LNCaP clone FGC (cell line): ENCODE data around the gene PIGZ.

Experiments
- DNase-seq: peaks from one replicate; pipeline ENCODE4 v3.0.0-alpha.2; 2011; ENCODE audit warnings: low read depth
- H3K4me3 ChIP-seq: 2 replicates; pipeline ENCODE4 v1.5.1; 2011; ENCODE audit warnings: mild to moderate bottlenecking, low read depth, low read length, control low read depth
- TF ChIP-seq, protein P1 (sequence below): IDR thresholded peaks from 2 replicates; pipeline ENCODE4 v1.5.1; 2012; ENCODE audit warnings: mild to moderate bottlenecking; ENCODE audit not compliant: control insufficient read depth, insufficient read depth; ENCODE audit errors: extremely low read depth

PIGZ gene

DNA sequence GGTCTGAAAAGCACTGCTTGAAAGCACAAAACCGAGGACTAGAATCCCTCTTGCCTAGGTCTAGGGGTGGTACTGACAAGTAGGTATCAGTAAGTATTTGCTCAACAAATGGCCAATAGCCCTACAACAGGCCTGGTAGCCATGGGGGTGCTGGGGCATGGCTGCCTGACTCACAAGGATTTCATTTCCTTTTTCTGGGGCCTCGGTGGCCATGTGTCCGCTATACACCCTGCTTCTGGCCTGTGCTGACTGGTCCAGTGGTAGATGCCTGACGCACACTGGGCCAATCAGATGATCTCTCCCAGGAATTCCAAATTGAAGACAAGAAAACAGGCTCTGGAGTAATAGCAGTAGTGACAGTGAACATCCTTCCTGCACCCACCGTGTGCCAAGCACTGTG lies 31.6 kb upstream of the PIGZ start:
- H3K4me3 ChIP-seq: no peak overlapping the region
- TF ChIP-seq, protein P1, sequence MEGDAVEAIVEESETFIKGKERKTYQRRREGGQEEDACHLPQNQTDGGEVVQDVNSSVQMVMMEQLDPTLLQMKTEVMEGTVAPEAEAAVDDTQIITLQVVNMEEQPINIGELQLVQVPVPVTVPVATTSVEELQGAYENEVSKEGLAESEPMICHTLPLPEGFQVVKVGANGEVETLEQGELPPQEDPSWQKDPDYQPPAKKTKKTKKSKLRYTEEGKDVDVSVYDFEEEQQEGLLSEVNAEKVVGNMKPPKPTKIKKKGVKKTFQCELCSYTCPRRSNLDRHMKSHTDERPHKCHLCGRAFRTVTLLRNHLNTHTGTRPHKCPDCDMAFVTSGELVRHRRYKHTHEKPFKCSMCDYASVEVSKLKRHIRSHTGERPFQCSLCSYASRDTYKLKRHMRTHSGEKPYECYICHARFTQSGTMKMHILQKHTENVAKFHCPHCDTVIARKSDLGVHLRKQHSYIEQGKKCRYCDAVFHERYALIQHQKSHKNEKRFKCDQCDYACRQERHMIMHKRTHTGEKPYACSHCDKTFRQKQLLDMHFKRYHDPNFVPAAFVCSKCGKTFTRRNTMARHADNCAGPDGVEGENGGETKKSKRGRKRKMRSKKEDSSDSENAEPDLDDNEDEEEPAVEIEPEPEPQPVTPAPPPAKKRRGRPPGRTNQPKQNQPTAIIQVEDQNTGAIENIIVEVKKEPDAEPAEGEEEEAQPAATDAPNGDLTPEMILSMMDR: no peak
- no peak for DNase-seq

DNA sequence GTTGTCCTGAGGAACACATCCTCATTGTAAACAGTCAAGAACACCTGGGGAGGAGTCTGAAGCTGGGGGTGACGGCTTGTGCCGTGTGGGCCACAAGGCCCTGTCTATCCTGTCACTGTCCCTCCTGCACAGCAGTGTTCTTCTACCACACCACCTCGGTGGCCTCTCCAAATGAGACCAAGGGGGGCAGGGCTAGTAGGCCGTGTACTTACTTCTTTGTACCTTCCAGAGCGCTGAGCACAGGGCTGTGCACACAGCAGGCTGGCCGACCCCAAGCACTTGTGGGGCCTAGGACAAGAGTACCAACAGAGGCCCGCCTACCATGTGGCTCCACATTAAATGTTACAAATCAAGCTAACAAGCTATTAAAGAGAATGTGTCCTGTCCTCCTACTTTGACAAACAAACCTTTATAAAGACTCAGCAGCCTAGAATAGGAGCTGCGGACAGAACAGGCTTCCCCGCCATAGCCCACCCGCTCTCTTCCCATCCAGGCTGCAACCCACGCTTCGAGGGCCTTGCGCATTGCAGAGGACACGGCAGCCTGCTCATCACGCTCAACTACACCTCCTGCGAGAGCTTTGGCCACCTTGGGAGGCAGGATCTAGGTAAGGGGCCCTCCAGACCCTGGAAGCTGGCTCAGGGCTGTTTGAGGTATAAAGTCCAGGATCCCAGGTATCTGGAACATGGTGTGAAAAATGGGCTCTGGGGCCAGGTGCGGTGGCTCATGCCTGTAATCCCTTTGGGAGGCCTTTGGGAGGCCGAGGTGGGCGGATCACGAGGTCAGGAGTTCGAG lies 30.5 kb upstream of the PIGZ start:
- no peak for DNase-seq
- H3K4me3 ChIP-seq: no peak overlapping the region
- TF ChIP-seq, protein P1: no peak

DNA sequence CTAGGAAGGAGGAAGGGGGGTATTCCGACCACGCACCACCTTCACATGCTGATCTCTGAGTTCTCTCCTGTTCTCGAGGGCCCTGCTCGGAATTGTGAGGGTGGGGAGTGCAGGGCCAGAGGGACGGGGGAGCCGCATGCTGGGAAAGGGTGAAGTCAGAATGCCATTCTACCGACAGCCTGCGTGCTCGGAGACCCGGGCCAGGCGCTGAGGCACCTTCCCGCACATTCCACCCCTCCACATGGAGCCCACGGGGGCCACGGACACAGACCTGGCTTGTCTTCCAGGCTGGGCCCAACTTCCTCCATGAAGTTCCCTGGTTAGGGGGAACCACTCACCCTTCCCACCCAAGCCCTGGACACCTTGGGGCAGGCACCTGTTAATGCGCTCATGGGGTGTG lies 28.7 kb upstream of the PIGZ start:
- DNase-seq: no peak

DNA sequence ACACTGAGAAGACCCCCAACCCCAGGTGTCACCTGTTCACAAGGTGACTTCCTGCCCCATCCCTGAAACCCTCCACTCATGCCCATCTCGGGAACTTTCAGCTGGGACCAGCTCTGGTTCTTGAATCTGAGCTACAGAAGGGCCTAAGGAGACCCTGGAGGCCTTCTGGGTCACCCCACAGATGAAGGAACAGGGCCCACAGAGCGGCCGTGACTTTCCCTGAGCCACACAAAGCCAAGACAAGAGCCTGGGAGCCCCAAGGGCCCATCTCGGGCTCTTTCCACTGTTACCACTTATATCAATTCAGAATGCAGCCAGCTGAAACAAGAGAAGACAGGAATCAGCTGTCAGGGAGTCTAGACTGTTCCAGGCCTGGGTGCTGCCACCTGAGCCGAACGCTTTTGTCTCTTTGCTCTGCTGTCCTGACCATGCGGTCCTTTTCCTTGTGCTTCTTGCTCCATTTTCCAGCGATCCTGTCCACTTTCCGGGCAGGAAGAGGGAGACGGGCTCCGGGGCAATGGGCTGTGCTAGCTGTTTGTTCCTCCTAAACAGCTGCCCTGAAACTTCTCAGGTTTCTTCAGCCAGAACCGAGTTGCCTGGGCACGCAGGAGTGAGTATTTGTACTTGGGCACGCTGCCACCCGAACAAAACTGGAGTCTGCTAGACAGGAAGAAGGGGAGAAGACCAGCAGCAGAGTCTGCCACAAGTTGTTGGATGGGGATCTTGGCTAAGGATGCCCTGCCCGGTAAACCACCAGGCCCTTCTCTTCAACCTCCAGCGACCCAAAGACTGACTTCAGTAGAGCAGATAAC lies 28.0 kb upstream of the PIGZ start:
- TF ChIP-seq, protein P1: no peak
- DNase-seq: no peak
- no peak overlapping the region for H3K4me3 ChIP-seq

More for the DNA sequence above, 28.7 kb upstream of the PIGZ start:
- TF ChIP-seq, protein P1: no peak
- H3K4me3 ChIP-seq: no peak overlapping the region

DNA sequence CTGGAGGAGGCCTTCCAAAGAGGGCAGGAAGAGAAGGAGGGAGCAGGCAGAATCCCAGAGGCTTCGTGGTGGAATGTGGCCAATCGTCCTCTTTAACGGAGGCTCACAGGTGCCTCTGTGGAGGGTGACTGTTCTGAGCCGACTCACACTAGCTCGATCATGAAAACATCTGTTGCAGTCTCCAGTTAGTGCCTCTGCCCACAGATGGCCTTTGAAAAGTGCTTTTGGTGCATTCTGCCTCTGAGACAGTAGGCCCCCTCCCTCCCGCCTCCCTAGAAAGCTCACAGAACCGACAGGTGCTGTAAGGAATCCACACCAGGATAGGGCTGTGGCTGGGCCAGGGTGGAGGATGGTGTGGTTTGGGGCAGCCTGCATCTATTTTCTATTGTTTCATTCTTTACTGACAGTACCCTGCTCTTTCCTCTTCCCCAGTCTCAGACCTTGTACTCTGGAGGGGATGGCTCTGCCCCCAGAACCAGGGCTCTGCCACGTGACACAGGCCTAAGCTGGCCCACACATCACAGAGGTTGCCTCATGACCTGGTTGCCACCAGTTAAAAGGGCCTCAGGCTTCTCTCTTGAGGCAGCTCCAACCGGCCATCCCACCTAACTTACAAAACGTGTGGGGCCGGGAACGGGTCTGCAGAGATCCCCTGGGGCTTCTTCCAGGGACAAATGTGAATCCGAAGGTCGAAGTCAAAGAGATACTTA lies 27.2 kb upstream of the PIGZ start:
- H3K4me3 ChIP-seq: no peak overlapping the region
- DNase-seq: no peak
- TF ChIP-seq, protein P1: no peak

DNA sequence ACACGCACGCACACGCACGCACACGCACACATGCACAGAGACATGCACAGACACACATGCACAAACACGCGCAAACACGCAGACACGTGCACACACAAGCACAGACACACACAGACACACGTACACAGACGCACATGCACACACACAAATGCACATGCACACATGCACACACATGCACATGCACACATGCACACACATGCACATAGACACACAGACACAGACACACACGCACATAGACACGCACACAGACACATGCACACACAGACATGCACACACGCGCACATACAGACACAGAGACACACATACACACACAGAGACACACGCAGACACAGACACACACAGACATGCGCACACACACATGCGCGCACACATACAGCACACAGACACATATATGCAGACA lies 26.4 kb upstream of the PIGZ start:
- no peak overlapping the region for H3K4me3 ChIP-seq
- TF ChIP-seq, protein P1: no peak
- DNase-seq: no peak
